Middle frontal gyrus (tissue), 1 donor: ENCODE results near the gene SYNDIG1.

Source experiments
- DNase-seq: peaks from one replicate; pipeline ENCODE4 v3.0.0-alpha.2; 2015; ENCODE audit warnings: low spot score; ENCODE audit errors: extremely low spot score

Gene SYNDIG1

GRCh38 chr20:24560571-24561491 lies 91.4 kb downstream of the SYNDIG1 start:
- DNase-seq, result no peak

DNA sequence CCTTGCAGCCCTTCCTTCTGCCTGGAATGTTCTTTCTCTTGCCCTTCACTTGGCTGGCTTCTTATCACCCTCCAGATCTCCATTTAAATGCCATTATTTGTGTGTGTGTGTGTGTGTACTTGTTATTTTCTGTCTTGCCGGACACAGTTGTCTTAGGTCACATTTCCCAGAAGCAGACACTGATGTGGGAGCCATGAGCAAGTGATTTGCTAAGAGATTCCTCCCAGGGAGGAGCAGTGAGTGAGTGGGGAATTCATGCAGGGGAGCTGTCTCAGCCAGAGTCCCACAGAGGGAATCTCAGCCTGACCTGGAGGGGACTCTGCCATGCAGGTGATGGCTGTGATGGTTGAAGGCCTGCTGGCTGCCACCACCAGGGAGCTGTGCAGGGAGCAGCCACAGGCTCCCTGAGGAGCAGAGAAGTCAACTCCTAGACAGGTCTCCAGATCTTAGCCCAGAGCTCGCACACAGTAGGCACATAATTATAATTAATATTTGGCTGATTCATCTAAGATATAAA lies 96.5 kb downstream of the SYNDIG1 start:
- DNase-seq, result no peak

- no peak for DNase-seq
Measured at GRCh38 chr20:24566656-24567055, 97.2 kb downstream of the SYNDIG1 start.

- no peak for DNase-seq
Measured at GRCh38 chr20:24567508-24567907, 98.1 kb downstream of the SYNDIG1 start.

- no peak for DNase-seq
Measured at GRCh38 chr20:24568842-24569241, 99.4 kb downstream of the SYNDIG1 start.

DNA sequence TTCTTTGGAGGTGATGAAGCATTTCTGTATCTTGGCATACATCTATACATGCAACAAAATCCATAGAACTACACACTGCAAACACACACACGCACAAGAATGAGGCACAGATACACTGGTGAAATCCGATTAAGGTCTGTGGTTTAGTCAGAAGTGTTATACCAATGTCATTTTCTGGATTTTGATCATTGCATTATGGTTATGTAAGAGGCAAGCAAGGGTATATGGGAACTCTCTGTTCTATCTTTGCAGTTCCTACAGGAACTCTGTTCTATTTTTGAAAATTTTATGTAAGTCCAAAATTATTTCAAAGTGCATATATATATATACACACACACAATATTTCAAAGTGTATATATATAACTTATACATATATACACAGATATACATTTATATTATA lies 101.7 kb downstream of the SYNDIG1 start:
- DNase-seq, result no peak

DNA sequence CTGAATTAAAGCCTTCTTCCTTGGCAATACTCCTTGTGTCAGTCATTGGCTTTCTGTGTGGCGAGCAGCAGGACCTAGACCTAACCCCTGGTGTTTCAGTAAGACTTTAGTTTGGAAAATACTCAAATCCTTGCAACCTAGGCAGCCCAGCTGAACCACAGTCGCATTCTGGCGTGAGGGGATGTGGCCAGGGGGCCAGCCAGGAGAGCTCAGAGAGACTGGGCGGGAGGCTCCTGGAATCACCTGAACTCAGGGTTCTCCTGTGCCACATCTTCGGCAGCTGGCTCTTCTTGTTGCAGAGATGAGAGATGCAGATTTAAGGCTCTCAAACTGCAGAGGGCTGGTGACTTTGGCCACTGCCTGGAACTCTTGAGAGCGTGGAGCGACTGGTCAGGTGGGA lies 102.7 kb downstream of the SYNDIG1 start:
- no peak for DNase-seq

GRCh38 chr20:24572862-24573261 lies 103.4 kb downstream of the SYNDIG1 start:
- DNase-seq, result no peak

DNA sequence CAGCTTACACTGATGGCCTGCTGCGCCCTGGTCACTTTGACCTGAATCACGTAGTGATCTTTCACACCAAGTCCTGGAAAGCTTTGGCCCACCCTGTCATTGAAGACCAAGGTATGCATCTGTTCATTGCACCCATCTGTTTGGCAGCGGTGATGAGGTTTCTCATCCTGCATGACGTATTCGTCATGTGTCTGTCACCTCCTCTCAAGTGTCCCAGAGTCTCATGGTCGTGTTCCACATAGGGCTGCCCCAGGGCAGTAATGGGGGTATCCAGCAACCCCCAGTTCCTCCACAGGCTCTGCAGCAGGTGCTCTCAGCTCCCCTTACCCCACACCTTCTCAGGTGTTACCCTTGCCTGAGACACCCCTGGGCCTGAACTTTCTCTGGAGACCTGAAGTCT lies 104.1 kb downstream of the SYNDIG1 start:
- no peak for DNase-seq

- DNase-seq, result no peak
Measured at GRCh38 chr20:24574307-24574706, 104.9 kb downstream of the SYNDIG1 start.

DNA sequence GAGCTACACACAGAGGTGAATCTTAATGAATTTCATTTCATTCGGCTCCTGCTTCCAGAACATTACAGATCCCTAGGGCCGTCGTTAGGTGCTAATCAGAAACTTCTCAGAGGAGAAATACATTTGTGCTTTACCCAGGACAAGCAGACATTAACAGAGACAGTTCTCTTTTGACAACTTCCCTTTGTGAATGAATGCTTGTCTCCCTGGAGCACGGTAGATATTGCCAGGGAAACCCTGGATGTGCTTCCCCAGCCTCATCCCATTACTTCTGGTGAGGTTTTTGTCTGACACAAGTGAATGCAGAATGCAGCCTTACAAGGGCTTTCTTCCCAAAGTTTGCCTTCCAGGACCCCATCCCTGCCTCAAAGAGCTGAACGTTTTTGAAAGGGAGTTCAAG lies 105.4 kb downstream of the SYNDIG1 start:
- no peak for DNase-seq

GRCh38 chr20:24575811-24576210 lies 106.4 kb downstream of the SYNDIG1 start:
- no peak for DNase-seq

GRCh38 chr20:24576447-24576846 lies 107.0 kb downstream of the SYNDIG1 start:
- no peak for DNase-seq

DNA sequence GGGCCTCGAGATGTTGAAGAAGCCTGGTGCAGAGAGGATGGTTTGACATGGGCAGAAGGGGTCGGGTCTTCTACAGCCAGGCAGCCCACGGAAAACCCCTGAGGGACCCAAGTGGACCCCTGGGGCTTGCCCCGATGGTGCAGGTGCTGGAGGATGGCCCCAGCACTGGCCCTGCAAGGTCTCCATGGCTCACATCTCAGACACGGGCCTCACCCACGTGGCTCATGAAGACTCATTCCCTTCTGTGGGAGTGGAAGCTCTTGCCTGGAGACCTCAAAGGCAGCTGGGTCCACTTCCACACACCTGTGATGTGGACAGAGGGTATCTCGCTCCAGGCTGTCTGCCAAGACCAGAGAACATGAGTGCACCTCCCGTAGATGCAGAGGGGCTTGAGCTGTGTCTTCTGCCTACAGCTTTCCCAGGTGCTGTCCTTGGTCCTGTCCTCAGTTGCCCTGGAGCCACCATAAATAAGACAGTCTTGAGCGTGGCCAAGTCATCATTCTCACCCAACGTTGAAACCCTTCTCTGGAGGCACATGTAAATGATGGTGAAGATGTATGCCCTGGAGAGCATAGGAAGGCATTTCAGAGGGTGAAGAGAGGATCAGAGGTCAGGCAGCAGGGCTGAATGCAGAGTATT lies 108.0 kb downstream of the SYNDIG1 start:
- DNase-seq, result no peak

DNA sequence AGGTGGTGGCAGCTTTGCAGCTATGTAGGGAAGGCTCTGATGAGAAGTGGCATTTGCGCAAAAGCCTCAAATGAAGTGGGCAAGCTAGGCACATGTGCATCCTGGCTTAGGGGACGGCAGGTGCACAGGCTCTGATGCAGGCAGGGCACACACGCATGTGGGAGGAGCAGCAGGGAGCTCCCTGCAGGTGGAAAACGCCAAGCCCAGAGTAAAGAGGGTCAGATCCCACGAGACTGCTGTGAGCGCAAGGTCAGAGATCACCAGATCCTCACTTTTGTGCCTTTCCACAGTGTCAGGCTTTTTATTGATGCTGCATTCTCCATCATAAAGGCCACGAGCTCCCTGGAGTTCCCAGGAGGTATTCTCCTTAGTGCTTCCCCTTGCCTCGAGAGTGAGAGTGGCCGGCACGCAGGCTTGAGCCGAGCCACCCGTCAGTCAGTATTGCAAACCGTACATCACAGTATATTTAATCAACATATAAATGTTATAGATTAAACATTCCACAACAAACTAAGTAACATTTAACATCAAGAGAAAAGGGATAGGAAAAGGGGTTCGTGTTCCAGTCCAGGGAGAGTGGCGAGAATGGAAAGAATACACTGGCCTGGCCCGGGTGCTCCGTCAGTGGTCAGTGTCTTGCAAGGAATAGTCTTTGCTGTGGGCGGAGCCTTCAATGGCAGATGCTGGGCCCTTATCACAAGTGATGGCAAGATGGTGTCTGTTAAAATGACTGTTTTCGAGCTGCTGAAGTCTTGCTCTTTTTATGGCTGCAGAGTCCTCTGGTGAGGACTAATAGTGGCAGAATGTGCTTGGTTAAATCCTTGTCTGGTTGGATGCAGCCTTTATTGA lies 109.4 kb downstream of the SYNDIG1 start:
- no peak for DNase-seq

DNA sequence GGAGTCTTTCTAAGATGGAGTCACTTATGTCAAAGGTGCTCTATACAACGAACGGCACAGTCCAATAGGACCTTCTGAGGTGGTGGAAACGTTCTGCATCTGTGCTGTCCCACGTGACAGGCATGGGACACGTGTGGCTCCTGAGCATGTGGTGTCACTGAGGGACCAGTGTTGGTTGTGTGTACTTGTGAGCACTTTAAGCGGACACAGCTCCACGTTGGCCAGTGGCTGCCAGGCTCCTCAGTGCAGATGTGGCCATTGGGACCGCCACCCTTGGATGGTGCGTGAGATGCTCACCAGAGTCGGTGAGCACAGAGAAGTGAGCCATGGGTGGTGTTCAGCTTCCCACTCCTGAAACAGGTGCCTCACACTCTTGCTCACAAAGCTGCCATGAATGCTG lies 110.0 kb downstream of the SYNDIG1 start:
- no peak for DNase-seq

DNA sequence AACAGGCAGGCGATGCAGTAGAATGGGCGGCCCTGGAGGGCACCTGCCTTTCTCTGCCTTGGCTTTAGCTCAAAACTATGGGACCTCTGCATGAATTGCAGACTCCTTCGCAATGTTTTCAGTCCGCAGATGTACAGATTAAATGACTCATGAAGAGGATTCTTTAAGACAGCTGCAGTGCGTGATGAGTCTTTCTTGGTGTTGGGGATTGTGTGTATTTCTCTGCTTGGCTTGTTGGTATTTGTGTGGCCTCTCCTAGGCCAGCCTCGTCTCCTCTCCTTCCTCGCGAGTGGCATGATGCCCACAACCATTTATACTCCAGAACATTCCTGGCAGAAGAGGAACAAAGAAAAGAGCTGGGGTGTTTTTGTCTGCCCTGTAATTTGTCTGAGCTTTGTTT lies 110.6 kb downstream of the SYNDIG1 start:
- no peak for DNase-seq

DNA sequence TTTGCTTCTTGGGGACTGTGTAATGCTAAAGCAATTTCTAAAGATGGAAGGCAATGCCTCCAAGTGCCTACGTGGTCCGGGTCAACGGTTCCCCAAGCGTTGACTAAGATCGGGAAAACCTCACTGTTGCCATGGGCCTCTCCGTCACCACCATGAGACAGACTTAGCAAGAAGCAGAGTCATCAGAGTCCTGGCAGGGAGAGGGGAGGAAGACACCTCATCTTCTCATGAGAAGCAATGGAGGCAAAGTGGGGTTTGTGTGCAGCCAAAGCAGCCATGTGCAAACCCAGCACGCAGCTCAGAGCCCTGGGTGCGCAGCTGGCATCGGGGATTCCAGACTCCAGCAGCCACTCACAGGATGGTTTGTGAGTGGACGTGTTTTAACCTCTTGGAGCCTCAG lies 111.4 kb downstream of the SYNDIG1 start:
- no peak for DNase-seq

DNA sequence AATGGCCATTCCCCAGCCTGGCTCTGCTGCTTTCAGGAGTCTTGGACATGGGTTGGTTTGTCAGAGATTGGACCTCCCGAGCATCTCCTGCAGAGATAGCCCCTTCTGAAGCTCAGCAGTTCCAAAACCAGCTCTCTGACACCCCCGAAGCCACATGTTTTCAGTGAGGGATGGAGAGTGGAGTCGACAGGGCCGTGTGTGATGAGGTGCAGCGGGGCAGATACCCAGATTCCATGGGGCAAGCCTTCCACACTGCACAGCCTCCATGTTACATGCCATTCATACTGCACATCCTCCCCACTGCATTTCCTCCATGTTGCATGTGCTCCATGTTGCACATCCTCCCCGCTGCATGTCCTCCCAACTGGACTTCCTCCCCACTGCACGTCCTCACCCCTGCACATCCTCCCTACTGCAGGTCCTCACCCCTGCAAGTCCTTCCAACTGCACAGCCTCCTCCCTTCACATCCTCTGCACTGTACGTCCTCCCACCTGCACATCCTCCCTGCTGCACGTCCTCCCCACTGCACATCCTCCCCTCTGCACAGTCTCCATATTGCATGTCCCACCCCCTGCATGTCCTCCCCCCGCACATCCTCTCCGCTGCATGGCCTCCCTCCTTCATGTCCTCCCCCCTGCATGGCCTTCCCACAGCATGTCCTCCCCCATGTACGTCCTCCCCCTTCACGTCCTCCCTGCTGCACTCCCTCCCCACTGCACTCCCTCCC lies 112.2 kb downstream of the SYNDIG1 start:
- DNase-seq, result no peak

DNA sequence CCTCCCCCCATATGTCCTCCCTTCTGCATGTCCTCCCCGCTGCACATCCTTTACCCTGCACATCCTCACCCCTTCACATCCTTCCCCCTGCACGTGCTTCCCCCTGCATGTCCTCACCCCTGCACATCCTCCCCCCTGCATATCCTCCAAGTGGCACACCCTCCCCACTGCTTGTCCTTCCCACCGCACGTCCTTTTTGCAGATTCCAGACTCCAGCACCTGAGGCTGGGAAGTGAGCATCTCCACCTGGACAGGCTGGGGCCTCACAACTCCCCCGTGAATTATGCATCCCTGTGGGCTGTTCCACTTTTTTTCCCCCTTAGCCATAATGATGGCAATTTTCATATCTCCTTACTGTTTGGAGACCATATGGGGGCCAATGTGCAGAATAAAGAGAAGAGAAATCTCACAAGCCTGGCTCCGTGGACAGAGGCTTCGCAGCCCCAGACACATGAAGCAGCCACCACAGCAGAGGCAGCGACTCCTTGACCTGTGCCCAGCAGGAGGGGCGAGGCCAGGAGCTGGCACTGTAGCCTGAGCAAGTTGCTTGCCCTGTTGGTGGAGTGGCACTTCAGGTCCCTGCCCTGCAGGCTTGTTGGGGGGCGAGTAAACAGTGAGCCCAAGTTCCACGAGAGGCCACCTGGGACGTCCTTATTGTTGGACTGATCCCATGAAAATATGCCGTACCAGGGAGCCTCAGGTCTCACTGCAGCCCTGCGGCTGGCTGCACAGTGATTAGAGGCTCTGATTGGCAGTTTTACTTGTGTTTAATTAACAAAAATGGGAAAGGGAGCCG lies 113.1 kb downstream of the SYNDIG1 start:
- no peak for DNase-seq
